T-helper 22 cell (primary cell): ENCODE data around the gene AIG1.

Source experiments
- DNase-seq: peaks from one replicate; pipeline ENCODE4 v3.0.0-alpha.2; 2020; ENCODE audit warnings: low read depth

AIG1 gene

DNA sequence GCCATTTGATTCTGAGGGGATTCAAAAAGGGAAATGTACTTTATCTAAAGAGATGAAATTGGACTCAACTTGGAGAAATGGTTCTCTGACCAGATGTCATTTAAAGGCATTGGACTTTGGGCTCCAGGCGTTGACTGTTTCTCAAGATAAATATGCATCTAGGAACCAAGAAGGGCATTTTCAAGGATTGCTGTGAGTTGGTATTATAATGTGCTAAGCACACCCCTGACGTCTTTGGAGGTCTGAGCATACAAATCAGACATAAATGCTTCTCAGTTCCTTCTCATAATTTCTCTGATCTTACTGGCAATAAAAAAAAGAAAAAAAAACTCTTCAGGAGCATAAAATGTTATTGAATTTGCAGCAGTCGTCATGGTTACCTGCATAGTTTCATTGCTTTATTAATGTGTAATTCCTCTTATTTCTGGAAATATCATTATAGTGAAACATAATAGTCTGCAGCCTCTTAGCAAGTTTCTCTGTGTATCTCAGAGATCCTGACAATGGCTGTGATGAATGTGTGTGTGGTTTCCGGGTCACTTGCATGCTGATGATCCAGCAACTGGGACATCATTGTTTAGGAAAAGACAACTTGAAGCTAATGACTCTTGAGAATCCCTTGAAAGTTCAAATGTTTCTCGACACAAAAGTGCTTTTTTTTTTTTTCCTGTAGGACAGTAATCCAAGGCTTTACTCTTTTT, 136.0 kb downstream of the AIG1 start:
- no peak for DNase-seq

DNA sequence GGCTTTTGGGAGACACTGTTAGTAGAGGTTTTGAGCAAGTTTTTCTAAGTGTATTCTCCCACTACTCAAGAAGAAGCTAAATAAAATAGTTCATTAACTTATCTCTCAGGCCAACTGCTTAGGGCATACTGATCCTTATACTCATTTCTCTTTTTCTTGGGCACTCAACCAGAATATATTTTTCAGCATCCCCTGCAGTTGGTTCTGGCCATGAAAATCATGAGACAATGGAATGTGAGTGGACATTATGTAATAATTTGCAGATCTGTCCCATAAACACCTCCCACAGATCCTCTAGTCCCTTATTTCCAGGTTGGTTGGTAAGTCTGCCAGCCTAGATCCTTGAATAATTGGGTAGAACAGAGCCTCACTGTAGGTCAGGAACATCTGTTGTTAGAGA, 136.7 kb downstream of the AIG1 start:
- no peak for DNase-seq

DNA sequence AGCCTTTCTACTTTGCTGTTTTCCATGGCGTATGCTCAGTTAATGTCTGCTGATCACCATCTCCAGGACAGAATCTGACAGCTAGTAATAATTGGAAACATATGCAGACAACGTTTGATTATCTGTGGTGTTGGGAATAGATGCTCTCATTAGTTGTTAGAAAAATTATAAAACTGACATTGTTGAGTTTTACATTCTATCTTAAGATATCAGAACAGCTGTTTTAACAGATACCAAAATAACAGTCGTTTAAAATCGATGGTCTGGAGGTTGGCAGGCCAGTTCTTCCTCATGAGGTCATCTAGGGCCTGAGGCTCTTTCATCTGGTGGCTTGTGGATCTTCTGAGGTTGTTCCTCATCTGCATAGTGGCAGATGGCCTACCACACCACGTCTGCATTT, 137.6 kb downstream of the AIG1 start:
- DNase-seq: no peak

DNA sequence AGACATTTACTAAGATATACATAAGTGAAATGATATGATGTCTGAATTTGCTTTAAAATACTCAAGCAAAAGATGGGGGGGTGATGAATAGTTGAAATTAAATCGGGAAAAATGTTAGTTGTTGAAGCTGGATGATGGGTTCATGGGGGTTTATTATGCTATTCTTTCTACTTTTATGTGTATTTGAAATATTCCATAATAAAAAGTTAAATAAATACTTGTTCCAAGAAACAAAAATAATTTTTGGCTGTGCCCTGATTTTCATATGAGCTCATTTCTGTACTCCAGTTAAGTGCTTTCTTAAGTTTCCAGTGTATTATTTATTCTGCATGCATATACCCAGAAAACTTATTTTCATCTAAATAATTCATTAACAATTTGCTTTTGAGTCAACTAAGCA, 138.6 kb downstream of the AIG1 start:
- no peak for DNase-seq

DNA sequence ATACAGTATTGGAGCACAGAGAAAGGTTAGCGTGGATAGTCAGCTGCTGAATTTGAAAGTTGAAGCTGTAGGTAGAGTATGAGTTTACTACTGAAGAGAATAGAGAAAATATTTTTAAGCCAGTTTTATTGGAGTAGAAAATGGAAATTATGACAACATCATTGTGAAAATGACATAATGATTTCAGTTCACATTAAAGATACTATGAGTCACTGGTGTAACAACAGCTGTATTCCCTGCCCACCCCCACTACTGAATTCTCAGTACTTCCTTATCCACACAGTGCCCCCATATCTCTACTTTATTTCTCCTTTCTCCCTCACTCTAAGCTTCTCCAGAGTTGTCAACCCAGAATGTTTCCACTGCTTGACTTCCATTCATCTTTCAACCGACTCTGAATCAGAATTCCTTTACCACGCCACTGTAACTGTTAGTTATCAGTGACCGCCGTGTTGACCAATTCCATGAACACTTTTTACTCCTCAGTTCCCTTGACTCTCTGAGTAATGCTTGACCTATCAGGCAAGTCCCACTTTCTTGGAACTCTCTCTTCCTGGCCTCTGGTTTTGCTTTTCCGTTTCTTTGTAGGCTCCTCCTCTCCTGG, 139.6 kb downstream of the AIG1 start:
- DNase-seq: no peak

DNA sequence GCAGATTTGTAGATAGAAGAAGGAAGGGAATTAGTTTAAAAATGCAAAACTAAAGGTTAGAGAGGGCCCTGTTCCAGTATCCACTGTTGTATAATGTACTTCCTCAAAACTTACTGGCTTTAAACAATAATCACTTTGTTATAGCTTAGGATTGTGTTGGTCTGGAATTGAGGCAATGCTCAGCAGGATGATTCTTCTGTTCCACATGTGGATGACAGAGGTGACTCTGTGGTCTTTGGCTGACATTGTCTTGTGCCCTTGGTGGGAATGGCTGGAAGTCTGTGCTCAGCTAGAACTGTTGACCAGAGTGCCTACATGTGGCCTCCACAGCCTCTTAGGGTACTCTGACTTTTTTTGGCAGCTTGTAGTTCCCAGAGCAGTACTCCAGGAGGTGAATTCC, 143.4 kb downstream of the AIG1 start:
- DNase-seq: no peak

DNA sequence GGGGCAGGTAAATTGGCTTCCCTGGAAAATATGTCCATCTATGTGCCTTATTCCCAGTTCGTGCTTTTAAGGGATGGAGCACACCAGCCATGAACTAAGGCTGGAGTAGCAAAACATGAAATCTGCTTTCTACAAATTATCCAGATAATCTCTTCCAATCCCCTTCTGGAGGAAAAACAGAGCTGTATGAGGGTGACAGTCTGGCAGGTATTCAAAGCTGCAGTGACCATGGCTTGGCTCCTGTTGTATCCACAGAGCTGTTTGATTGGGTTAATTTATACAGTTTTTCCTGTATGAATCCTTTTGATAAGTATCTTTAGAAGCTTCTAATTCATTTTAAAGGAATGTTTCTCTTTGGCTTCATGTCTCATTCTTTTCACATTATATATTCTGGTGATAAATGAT, 144.4 kb downstream of the AIG1 start:
- no peak for DNase-seq

DNA sequence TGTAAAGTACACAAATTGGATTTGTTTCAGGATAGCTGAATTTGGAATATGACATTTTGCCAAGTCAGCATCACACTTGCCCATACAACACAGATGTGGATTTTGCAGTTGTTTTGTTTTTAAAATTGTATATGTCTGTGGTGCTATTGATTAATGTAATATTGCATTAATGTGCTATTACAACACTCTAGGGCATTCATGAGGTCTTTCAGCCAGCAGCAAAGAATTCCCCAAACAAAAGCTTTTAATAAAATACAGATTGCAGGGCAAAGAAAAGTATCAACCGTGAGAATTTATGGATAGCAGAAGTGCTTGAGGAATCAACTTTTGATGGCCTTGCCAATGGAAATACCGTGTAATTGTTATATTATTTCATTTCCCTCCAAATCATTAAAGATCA, 144.9 kb downstream of the AIG1 start:
- DNase-seq: no peak

DNA sequence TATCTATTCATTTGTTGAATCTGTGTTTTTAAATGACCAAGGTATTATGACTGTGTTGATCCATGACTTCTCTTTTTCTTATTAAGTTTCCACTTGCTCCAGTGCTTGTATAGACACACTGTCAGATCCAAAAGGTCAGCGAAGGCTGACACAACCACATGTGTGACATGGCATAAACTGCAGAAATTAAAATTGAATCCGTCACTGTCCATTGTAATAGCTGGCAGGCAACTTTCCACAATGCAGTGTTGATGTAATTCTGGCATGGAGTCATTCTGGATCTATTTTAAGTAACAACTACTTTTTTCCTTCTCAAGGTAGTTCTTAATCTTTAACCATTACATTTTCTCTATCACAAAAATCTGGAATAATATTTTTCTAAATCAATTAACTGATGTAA, 145.3 kb downstream of the AIG1 start:
- DNase-seq: no peak

DNA sequence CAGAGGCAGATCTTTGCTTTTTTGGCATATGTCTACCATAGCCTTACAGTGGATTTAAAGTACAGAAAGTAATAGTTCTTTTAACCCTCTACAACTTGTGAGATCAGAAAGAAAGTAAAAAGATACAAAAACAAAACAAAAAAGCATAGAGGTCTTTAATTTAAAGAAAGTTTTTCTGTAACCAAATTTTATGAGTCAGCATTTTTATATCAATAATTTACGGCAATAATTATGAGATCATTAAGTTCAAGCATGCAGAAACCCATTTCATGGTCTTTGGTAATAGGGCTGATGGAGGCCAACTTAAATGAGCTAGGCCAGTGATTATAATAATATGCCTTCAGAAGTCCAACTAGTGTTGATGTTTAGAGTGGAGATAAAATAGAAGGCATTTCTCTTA, 145.9 kb downstream of the AIG1 start:
- no peak for DNase-seq

DNA sequence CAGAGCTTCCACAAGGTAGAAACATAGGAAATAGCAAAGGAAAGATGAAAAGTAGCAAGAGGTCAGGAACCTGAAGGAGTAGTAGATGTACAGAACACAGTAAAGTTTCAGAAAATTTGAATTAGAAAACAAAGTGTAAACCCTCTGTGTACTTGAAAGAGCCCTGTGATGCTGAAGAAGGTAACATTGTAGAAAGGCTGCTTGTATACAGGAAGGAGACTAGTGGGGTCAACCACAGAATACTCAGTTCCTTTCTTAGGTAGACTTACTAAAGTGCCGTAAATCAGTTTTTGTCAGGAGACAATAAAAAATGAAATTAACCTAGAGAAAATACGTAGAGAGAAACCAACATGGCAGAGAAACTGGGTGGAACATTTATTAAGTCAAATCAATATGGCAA, 149.7 kb downstream of the AIG1 start:
- no peak for DNase-seq

DNA sequence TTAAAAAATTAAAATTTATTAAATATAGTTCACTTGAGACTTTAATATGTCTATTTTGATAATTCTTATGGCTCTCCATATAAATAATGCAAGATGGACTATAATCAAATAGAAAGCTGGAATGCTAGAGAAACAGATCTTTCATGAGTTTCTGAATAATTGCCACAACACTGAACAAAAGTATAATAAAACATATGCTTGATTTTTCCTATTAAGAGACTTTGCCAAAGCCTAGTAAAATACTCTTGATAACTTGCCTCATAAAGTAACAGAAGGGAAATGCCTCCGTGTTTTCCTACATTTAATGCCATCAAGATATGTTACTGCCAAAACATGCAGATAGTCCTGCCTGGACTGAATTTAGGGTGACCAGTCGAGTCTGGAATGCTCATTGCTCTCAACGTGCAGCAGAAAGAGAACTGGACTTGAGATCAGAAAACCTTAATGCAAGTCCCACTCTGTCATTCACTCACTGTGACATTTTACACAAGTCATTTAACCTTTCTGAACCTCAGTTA, 153.2 kb downstream of the AIG1 start:
- no peak for DNase-seq

DNA sequence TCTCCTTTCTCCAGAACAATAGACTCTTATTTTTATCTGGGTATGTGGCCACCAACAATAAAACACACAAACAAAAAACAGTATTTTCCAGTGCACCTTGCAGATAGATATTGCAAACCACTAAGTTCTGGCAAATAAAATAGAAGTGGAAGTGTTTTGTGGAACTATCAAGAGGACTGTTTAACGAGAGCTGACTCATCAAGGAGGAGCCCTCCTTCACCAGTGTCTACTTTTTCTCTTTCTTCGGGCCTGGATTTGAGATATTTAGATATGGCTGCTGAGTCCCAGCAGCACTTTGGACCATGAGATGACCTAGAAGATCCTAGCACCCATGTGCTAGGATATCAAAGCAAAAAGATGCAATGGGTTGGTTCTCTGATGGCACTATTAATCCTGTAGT, 154.7 kb downstream of the AIG1 start:
- DNase-seq: no peak

DNA sequence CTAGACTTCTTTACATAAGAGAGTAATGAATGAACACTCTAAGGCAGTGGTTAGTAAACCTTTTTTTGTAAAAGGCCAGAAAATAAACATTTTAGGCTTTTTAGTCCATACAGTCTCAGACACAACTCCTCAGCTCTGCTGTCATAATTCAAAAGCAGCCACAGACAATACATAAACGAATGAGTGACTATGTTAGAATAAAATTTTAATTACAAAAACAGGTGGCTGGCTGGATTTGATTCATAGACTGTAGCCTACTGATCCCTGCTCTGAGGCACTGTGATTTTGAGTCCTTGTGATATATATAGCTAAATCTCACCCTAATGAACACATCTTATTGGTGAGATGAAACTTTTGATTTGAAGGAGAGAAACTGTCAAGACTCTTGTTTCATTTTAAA, 155.1 kb downstream of the AIG1 start:
- DNase-seq: no peak

DNA sequence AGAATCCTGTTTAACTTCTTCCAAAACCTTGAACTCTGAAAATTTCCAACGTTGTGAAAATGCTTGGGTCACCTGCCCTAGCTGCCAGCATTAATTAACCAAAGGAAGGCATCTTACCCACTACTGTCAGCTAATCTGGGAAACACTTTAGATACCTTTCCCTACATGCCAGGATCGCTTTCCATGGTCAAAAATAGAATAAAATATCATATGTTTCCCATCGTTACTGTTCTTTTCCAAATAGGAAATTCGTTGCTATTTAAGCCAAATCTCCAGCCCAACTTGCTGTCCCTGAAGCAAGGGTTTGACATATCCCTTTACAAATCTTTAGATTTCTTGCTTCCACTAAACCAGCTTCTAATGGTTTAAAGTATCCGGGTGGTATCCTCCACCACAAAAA, 157.5 kb downstream of the AIG1 start:
- DNase-seq: no peak

DNA sequence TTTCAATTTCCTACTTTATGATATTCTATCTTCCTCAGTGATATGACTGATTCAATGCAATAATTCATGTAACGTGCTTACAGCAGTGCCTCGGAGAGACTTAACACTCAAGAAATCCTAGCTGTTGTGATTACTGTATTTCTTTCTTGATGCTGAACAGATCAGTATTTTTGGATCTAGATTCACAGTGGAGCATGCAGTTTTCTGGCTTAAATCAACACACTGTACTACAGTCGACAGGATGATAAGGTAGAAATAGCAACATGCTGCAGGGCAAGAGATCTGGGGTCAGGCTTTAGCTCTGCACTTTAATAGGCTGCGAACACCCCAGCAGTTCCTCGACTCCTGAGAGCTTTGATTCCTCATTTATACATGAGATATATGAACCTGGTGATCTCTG, 161.0 kb downstream of the AIG1 start:
- DNase-seq: no peak

DNA sequence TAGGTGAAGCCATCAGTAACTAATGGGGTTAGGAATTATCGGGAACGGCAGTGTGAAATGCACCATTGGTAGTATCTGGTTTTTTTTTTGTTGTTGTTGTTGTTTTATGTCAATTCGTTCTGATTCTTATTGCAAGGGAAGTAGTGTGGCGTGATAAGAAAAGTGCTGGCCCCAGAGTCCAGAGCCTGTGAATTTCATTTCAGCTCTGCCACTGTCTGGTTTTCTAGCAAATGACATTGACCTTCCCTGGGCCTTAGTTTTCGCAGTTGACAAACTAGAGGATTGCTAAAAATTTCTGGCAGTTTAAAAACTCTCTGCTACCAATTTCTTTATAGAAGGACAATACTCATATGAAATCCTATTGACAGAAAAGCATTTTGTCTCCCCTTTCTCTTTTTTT, 161.6 kb downstream of the AIG1 start:
- no peak for DNase-seq

DNA sequence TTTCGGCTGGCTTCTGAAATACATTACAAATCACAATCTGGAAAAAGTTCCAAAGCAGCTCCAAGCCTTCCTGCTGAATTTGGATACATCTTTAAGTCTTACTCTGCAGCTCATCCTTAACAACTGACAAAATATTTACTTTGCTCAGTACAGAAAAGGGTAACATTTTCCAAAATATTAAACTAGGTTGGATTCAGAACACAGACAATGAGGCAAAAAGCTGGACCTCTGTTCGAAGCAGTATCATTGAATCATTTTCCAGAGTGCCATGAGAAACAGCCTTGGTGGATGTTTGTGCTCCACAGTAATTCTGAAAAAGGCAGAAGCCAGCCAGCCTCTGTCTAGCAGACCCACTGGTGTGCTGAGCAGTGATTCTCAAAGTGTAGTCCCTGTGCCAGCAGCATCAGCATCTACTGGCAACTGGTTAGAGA, 162.1 kb downstream of the AIG1 start:
- DNase-seq: no peak

DNA sequence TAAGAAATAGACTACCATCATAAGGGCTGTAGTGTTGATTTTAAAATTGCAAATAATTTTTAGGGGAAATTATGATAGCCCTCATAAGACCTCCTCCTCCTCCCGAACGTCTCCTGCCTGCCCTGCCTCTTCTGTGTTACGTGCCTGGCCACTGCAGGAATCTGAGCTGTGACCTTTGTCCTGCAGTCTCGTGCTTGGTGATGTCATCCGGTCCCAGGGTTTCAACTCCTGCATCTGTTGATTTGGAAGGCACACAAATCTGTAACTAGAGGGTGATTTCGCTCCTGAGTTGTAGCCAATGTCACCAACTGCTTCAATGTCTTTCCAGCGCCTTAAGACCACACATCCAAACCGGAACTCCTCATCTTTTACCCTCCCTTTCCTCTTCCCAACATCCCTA, 163.2 kb downstream of the AIG1 start:
- DNase-seq: no peak

DNA sequence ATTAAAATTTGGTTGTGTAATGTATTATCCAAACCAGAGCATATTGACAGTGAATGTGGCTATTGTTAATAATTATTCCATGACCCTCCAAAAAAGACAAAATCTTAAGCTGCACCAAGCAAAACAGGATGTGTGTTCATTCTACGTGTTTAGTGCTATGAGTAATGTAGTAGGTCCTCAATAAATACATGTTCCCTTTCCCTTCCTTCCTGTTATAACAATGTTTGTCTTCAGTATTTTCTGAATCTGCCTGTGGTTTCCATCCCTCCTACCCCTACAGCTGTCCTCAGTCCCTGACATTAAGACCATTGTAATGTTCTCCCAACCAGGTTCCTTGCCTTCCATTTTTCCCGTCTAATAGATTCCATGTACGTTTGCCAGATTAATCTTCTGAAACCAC, 163.8 kb downstream of the AIG1 start:
- DNase-seq: no peak

DNA sequence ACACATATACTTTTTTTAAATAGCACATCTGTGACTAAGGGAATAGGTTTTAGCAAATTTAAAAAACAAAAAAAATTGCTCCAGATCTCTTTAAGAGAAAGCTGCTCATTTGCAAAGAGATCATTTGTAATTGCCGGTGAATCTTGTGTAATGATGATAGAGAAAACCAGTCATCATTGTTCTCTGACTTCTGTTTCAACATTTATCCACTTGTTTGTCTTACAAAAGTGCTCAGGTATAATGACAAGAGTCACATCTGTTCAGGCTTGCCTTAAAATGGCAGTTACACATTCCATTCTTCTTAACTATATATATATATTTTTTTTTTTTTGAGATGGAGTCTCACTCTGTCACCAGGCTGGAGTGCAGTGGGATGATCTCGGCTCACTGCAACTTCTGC, 165.2 kb downstream of the AIG1 start:
- no peak for DNase-seq

DNA sequence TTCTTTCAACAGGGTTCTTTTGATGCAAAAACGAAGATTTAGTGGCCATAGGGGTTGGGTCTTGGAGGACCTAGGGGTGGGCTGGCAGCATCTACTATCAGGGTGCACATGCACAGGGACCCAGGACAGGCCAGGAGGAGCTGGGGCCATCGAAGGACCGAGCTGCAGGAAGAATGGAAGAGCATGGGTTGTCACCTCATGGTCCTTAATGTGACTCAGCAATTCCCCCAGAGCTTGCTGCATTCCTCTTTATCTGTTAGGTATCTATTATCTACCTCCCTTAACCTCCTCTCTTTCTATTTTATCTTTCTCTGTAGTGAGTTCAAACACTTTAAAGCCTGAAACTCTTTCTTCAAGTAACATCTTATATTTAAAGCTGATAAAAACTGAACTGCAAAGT, 167.0 kb downstream of the AIG1 start:
- DNase-seq: no peak

DNA sequence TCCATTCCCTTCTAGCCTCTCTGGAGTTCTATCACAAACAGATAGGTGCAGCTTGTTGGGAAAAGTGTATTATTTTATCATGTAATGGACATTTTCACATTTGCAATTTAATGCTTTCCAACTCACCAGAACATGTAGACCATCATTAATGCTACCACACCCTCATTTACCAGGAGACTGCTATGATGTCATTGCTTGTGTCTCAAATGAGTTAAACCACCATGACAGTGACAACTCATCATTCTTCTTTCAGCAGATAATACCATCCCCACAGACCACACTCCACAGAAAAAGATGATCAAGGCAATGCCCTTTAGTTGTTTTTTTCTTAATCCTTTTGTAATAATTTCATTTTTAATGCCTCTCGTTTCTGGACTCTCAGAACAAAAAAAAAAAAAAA, 168.7 kb downstream of the AIG1 start:
- no peak for DNase-seq

DNA sequence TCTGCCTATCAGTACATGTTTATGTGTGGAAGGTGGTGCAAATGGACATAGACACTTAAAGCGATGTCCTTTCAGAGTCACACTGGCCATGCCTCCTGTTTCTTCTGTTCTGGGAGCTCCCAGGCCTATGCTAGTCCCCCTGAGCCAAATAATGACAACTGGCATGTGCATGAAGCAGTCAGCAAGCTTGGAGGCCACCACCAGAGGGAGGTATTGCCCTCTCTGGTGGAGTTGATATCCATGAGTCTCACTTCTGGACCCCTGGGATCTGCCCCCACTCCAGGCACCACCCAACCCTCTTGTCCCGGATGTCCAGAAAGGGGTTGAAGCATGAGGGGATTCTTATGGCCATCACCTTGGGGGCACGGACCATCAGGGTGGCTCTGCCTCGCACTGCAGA, 172.2 kb downstream of the AIG1 start:
- no peak for DNase-seq
